IPS DF 6.9 (cell line): Measurements from ENCODE around the gene ITIH5.
"Not testable (repeated sequence)": the region's sequence is repeated elsewhere in the genome, so short reads cannot be mapped to it uniquely, and the experiment has no call there.

Experiments used
- DNase-seq: peaks from one replicate; pipeline ENCODE4 v3.0.0-alpha.2; 2013; ENCODE audit warnings: low read depth, low spot score
- H3K27ac ChIP-seq: one replicate; pipeline ENCODE4 v1.5.1; 2013; ENCODE audit warnings: low read length, control low read depth
- H3K27me3 ChIP-seq: 2 replicates; pipeline ENCODE4 v1.6.1; 2013; ENCODE audit warnings: mild to moderate bottlenecking, low read length; ENCODE audit not compliant: control insufficient read depth, insufficient read depth
- H3K36me3 ChIP-seq: 2 replicates; pipeline ENCODE4 v1.6.1; 2013; ENCODE audit warnings: low read length; ENCODE audit not compliant: control insufficient read depth, insufficient read depth
- H3K4me1 ChIP-seq: 2 replicates; pipeline ENCODE4 v1.6.1; 2013; ENCODE audit warnings: low read length; ENCODE audit not compliant: control insufficient read depth, insufficient read depth
- H3K4me3 ChIP-seq: 2 replicates; pipeline ENCODE4 v1.5.1; 2013; ENCODE audit warnings: mild to moderate bottlenecking, low read length
- H3K9me3 ChIP-seq: 2 replicates; pipeline ENCODE4 v1.6.1; 2013; ENCODE audit warnings: low read length, inconsistent platforms; ENCODE audit not compliant: control insufficient read depth, insufficient read depth
- WGBS: extraction: QIAGEN DNeasy Blood & Tissue Kit; methylation state at CpG from one replicate; pipeline ENCODE4 v1.1.7; 2013; ENCODE audit warnings: mixed read lengths, missing lambda C conversion rate; ENCODE audit not compliant: insufficient read length, insufficient coverage; 5-methylcytosine and 5-hydroxymethylcytosine counted together

Gene ITIH5

GRCh38 chr10:7703140-7703539, 36.4 kb upstream of the ITIH5 start, which contains the start of gene ITIH2:
Gene ITIH2 (plus strand): TSS chr10:7703316. CDS start chr10:7703435, 119 bp downstream.
- no peaks in the 10 kb centered on the region for H3K9me3 ChIP-seq
- no peaks in the 10 kb centered on the region for H3K36me3 ChIP-seq
- no peaks in the 10 kb centered on the region for H3K4me1 ChIP-seq
- no peak for DNase-seq
- no peak within 1 kb of the TSS for H3K4me3 ChIP-seq
- no peaks in the 10 kb centered on the region for H3K27me3 ChIP-seq
- no CpG with 5 or more reads among the region's 4 CpGs for WGBS
- H3K27ac ChIP-seq = no peak within 1 kb of the TSS

- Histone ChIP-seq H3K36me3 (no peaks in the 10 kb centered on the region), H3K4me3 (no peak overlapping the region), H3K27ac (no peak overlapping the region), H3K27me3 (no peaks in the 10 kb centered on the region), H3K4me1 (no peaks in the 10 kb centered on the region), H3K9me3 (no peaks in the 10 kb centered on the region)
- no peak for DNase-seq
- no CpG with 5 or more reads among the region's 4 CpGs for WGBS
Measured at GRCh38 chr10:7702288-7702812, 35.6 kb upstream of the ITIH5 start.

DNA sequence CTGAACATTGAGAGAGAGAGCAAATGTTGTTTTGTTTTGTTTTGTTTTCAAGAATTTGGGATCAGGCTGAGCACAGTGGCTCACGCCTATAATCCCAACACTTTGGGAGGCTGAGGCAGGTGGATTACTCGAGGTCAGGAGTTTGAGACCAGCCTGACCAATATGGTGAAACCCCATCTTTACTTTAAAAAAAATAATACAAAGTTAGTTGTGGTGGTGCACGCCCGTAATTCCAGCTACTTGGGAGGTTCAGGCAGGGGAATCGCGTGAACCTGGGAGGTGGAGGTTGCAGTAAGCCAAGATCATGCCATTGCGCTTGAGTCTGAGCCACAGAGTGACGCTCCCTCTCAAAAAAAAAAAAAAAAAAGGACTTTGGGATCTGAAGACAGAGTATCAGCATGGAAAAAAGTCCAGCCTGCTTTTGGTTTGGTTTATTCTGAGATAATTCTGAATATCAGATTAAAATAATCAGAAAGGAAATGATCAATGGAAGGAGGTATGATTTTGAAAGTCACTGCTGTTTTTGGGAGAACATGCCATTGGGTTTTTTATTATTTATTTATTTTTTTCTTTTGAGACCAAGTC, 34.5 kb upstream of the ITIH5 start:
- Histone ChIP-seq H3K9me3 (no peaks in the 10 kb centered on the region), H3K27me3 (no peaks in the 10 kb centered on the region), H3K4me1 (no peaks in the 10 kb centered on the region), H3K36me3 (no peaks in the 10 kb centered on the region), H3K4me3 (no peak overlapping the region), H3K27ac (no peak overlapping the region)
- DNase-seq = no peak
- no CpG with 5 or more reads among the region's 8 CpGs for WGBS

- no peak for DNase-seq
- Histone ChIP-seq H3K9me3 (no peaks in the 10 kb centered on the region), H3K4me1 (no peaks in the 10 kb centered on the region), H3K36me3 (no peaks in the 10 kb centered on the region), H3K27me3 (no peaks in the 10 kb centered on the region), H3K27ac (no peak overlapping the region), H3K4me3 (no peak overlapping the region)
- WGBS = no CpG with 5 or more reads among the region's 2 CpGs
Measured at GRCh38 chr10:7700577-7701125, 33.9 kb upstream of the ITIH5 start.

- no peaks in the 10 kb centered on the region for H3K36me3 ChIP-seq
- H3K4me3 ChIP-seq = no peak overlapping the region
- H3K27ac ChIP-seq = no peak overlapping the region
- no peaks in the 10 kb centered on the region for H3K27me3 ChIP-seq
- no peaks in the 10 kb centered on the region for H3K4me1 ChIP-seq
- no CpG with 5 or more reads among the region's 8 CpGs for WGBS
- H3K9me3 ChIP-seq = no peaks in the 10 kb centered on the region
- no peak for DNase-seq
Measured at GRCh38 chr10:7697426-7697825, 30.7 kb upstream of the ITIH5 start.

DNA sequence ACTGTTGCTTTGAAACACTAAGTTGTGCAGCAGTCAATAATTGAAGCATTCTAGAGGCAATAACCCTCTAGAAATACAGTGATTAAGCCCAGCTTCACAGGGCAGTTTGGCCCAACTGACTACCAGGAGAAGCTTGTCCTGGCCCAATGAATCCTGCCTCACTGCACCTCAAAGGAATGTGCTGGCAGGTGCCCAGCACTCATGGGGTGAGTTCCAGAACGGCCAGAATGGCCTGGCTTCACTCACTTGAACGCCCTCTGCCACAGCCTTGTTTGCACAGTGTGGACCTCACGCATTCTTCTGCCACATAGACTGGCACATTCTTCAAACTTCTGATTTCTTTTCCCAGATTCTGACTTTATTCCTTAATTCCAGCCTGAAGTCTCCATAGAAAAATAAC, 29.8 kb upstream of the ITIH5 start:
- Histone ChIP-seq H3K27me3 (no peaks in the 10 kb centered on the region), H3K27ac (no peak overlapping the region), H3K36me3 (no peaks in the 10 kb centered on the region), H3K4me1 (no peaks in the 10 kb centered on the region), H3K4me3 (no peak overlapping the region), H3K9me3 (no peaks in the 10 kb centered on the region)
- DNase-seq = no peak
- no CpG with 5 or more reads among the region's 3 CpGs for WGBS

DNA sequence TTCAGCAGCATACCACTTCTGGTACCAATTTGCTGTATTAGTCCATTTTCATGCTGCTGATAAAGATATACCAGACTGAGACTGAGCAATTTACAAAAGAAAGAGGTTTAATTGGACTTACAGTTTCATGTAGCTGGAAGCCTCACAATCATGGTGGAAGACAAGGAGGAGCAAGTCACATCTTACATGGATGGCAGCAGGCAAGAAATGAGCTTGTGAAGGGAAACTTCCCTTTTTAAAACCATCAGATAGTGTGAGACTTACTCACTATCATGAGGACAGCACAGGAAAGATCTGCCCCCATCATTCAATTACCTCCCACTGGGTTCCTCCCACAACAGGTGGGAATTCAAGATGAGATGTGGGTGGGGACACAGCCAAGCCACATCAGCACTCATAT, 26.4 kb upstream of the ITIH5 start:
- H3K4me3 ChIP-seq, DNase-seq, H3K27ac ChIP-seq, H3K27me3 ChIP-seq, H3K4me1 ChIP-seq, H3K9me3 ChIP-seq, H3K36me3 ChIP-seq: not testable (repeated sequence)

- not testable (repeated sequence) for H3K27me3 ChIP-seq, H3K4me3 ChIP-seq, H3K4me1 ChIP-seq, H3K9me3 ChIP-seq, H3K36me3 ChIP-seq, DNase-seq, H3K27ac ChIP-seq
Measured at GRCh38 chr10:7692368-7692767, 25.6 kb upstream of the ITIH5 start.

GRCh38 chr10:7690885-7691597, 24.3 kb upstream of the ITIH5 start:
- not testable (repeated sequence) for H3K4me1 ChIP-seq, H3K36me3 ChIP-seq, H3K4me3 ChIP-seq, H3K27me3 ChIP-seq, DNase-seq, H3K27ac ChIP-seq, H3K9me3 ChIP-seq
- WGBS = no CpG with 5 or more reads among the region's 3 CpGs

DNA sequence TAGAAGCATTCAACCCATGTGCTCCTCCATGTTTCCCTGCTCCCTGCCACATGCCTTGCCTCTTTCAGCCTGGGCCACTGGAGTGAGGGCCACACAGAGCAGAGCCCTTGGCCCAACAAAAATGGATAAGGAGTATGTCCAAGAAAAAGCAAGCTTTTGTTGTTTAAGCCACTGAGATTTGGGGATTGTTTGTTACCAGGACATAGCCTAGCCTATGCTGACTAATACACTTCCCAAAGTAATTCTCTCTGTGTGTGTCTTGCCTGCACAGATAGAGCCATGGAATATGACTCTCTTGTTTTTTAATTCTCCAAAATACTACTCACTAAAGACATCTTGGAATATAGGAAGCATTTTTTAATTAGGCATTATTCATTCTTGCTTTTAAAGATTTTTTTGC, 22.8 kb upstream of the ITIH5 start:
- H3K4me1 ChIP-seq = no peaks in the 10 kb centered on the region
- no peak for DNase-seq
- H3K27ac ChIP-seq = no peak overlapping the region
- no peak overlapping the region for H3K4me3 ChIP-seq
- no peaks in the 10 kb centered on the region for H3K36me3 ChIP-seq
- H3K9me3 ChIP-seq = no peaks in the 10 kb centered on the region
- no peaks in the 10 kb centered on the region for H3K27me3 ChIP-seq
